HG02973 (cell line): ENCODE measurements around the gene PHAF1.
"Not testable (repeated sequence)": the region's sequence is repeated elsewhere in the genome, so short reads cannot be mapped to it uniquely, and the experiment has no call there.

Experiments
- ATAC-seq: cut with Tn5 transposase; IDR thresholded peaks from one replicate; pipeline ENCODE4 v1.9.1; 2021; ENCODE audit warnings: moderate library complexity; ENCODE audit not compliant: unreplicated experiment

Gene PHAF1

GRCh38 chr16:67104845-67105244 is 4.9 kb upstream of the PHAF1 start:
- no peak for ATAC-seq

- ATAC-seq: no peak
Observed at GRCh38 chr16:67105246-67105645, 4.5 kb upstream of the PHAF1 start.

DNA sequence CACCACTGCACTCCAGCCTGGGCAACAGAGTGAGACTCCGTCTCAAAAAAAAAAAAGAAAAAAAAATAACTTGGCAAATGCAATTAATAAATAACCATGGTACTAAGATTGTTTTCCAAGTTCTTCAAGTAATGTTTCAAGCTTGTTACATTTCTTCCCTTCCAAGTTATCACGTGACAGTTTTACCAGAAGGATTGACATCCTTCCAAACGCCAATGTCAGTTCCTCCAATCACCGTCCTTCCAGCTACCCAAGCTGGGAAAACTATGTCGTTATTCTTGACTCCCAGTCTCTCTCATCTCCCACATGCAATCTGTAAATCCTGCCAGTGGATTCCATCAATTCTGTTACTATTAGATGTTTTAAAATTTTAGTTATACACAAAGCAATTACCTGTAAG is 3.9 kb upstream of the PHAF1 start:
- ATAC-seq: no peak

GRCh38 chr16:67108489-67108888 is 1.3 kb upstream of the PHAF1 start:
- ATAC-seq: no peak

GRCh38 chr16:67108931-67109406 is 772 bp upstream of the PHAF1 start:
- no peak for ATAC-seq

- no peak for ATAC-seq
Observed at GRCh38 chr16:67111951-67112444, 2.3 kb downstream of the PHAF1 start.

GRCh38 chr16:67112591-67113399 is 3.1 kb downstream of the PHAF1 start:
- ATAC-seq: no peak

DNA sequence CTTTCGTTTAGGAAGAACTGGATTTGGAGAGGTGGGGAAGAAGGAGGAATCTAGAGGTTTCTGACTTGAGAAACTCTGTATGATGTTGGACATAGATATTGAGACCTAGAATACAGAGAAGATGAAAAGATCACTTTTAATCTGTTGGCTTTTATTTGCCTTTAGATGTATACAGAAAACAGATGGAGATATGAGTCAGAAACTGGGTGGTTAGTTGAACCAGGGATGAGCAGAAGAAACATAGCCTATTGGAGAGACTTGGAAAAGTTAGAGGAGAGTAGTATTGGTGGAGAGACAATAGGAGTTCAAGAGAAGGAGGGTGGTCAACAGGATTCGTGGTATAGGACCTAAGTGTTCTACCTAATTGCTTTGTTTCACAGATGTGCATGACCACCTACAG is 5.1 kb downstream of the PHAF1 start:
- ATAC-seq: no peak

- ATAC-seq: no peak
Observed at GRCh38 chr16:67115639-67116038, 5.9 kb downstream of the PHAF1 start.

GRCh38 chr16:67116388-67117311 is 6.9 kb downstream of the PHAF1 start:
- ATAC-seq: no peak

GRCh38 chr16:67117716-67118115 is 8.0 kb downstream of the PHAF1 start:
- ATAC-seq: no peak

DNA sequence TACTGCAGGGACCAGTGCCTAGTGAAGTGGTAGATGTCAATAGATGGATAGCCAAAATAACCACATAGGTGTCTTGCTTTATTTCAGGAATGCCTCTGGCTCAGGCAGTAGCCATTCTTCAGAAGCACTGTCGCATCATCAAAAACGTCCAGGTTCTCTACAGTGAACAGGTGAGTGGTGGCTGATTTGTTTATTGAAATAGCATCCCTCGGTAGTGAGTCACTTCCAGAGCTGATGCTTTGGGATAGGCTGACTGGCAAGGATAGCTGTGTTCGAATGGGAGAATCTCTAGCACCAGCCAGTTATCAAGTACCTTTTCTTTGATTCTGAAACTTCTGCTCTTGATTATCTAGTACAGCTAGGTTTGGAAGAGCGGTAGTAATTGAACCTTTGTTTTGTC is 10.3 kb downstream of the PHAF1 start:
- ATAC-seq: no peak

DNA sequence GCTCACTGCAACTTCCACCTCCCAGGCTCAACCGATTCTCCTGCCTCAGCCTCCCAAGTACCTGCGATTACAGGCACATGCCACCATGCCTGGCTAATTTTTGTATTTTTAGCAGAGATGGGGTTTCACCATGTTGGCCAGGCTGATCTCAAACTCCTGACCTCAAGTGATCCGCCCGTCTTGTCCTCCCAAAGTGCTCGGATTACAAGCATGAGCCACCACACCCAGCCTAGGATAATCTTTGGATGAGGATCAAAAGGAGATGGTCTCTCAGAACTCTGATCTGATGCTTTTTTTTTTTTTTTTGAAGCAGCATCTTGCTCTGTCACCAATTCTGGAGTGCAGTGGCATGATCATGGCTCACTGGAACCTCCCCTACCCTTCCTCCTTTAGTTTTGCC is 13.1 kb downstream of the PHAF1 start:
- not testable (repeated sequence) for ATAC-seq

GRCh38 chr16:67128417-67128816 is 18.7 kb downstream of the PHAF1 start:
- ATAC-seq: no peak

DNA sequence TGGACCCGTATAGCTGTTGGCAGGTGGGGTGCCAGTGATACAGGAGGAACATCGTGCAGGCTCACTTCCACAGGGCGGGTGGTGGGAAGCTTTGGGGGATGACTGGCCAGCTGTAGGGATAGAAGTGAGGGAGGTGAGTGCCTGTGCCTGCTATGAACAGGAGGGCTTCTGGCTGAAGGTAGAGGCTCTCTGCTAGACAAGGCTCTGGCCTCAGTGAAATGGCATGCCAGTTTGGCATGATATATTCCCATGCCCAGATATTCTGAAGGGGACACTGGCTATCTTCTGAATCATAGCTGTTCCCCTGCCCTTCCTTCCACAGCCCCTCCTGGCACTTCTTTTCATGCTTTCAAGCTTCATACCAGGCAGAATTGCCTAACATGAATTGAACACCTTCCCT is 19.1 kb downstream of the PHAF1 start:
- ATAC-seq: no peak

- no peak for ATAC-seq
Observed at GRCh38 chr16:67129422-67129821, 19.7 kb downstream of the PHAF1 start.

- ATAC-seq: no peak
Observed at GRCh38 chr16:67137605-67138004, 27.9 kb downstream of the PHAF1 start.

DNA sequence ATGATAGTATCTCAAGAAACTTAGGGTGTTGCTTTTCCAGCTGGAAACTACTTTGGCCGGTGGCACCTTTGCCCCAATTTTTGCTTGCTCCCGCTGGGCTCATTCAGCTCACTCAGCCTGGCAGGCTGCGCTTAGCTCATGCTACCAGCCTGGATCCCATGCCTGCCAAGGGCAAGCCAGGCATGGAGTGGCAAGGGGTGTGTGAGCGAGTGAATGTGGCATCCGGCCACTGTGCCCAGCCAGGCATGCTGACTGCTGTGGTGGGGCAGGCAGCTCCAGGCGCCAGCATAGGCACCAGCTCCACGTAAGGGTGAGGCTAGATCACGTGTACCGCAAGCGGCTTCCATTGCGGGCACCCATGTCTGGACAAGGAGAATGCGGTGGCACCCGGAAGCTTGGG is 31.6 kb downstream of the PHAF1 start:
- no peak for ATAC-seq

DNA sequence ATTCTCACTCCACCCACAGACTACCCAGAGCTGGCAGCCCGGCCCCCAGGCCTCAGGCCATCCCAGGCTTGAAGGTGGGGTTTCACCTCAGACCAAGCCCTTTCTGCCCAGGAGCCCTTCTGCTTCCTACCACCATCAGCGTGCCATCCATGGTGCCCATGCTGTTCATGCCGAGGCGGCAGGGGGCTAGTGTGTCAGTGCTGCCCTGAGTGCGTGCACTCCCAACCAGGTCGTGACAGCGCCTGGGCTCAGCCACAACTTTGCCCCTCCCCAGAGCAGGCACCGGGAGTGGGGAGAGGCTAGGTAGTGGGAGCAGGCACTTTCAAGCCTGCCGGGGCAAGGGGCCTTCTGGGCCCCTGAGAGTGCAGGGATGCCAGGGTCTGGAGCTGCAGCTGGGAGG is 32.6 kb downstream of the PHAF1 start:
- ATAC-seq: no peak

- no peak for ATAC-seq
Observed at GRCh38 chr16:67144943-67145342, 35.2 kb downstream of the PHAF1 start.

DNA sequence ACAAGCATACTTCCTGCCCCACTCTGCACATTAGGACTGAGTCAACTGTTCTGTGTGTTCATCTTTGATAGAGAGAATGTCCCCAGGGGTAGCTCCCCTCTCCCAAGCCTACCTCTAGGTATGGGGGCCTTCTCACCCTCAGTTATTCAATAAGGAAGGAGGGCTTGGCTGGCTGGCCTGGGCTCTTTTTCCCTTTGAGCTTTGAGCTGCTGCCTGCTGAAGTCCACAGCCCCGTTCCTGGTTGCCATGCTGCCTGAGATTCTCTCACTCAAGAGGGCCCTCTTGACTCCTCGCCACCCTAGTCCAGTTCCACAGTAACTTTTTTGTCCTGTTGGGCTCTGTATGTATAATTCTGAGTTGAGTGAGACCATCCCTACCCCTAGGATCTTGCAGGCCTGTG is 36.0 kb downstream of the PHAF1 start:
- no peak for ATAC-seq
